Neural progenitor cell (in vitro differentiated cells): ENCODE measurements around the gene TMEM108. TPM values are rescaled to one million over a fixed set of nuclear protein-coding genes. Genes with fewer than 3 reads are reported as not detected.
A peak's percentile ranks its signal among the peaks of the same experiment; 100 is the strongest.

Source experiments
- DNase-seq: peaks from one replicate; pipeline ENCODE4 v3.0.0-alpha.2; 2016; ENCODE audit warnings: low spot score
- H2AFZ ChIP-seq: fragments of 200-600 bp; sonication (generic); replicated peaks from 2 replicates; pipeline ENCODE4 v1.6.1; 2016; ENCODE audit warnings: antibody characterized with exemption
- H3F3A ChIP-seq: fragments of 200-600 bp; sonication (generic); 2 replicates; pipeline ENCODE4 v1.6.1; 2016; ENCODE audit warnings: antibody characterized with exemption, low read depth
- H3K27ac ChIP-seq: fragments of 200-600 bp; sonication (generic); 2 replicates; pipeline ENCODE4 v1.5.1; 2016; ENCODE audit warnings: mild to moderate bottlenecking
- H3K27me3 ChIP-seq: fragments of 200-600 bp; sonication (generic); 2 replicates; pipeline ENCODE4 v1.6.1; 2016; ENCODE audit warnings: mild to moderate bottlenecking, moderate library complexity
- H3K36me3 ChIP-seq: fragments of 200-600 bp; sonication (generic); 2 replicates; pipeline ENCODE4 v1.5.1; 2016
- H3K4me1 ChIP-seq: fragments of 200-600 bp; sonication (generic); 2 replicates; pipeline ENCODE4 v1.6.1; 2016; ENCODE audit warnings: mixed run types
- H3K4me2 ChIP-seq: fragments of 200-600 bp; sonication (generic); 2 replicates; pipeline ENCODE4 v1.6.1; 2016
- H3K4me3 ChIP-seq: fragments of 200-600 bp; sonication (generic); 2 replicates; pipeline ENCODE4 v1.5.1; 2016
- H3K79me2 ChIP-seq: fragments of 200-600 bp; sonication (generic); 2 replicates; pipeline ENCODE4 v1.6.1; 2016; ENCODE audit warnings: low read depth
- H3K9ac ChIP-seq: fragments of 200-600 bp; sonication (generic); 2 replicates; pipeline ENCODE4 v1.6.1; 2016
- H3K9me3 ChIP-seq: fragments of 200-600 bp; sonication (generic); 2 replicates; pipeline ENCODE4 v1.5.1; 2016; ENCODE audit warnings: low read depth
- H4K20me1 ChIP-seq: fragments of 200-600 bp; sonication (generic); 2 replicates; pipeline ENCODE4 v1.6.1; 2016; ENCODE audit warnings: low read depth
- H3K27ac Mint-ChIP-seq: 3 replicates; pipeline ENCODE4 v1.8.0; 2021; ENCODE audit warnings: mixed read lengths
- H3K27me3 Mint-ChIP-seq: 2 replicates; pipeline ENCODE4 v1.8.0; 2022; ENCODE audit warnings: low read depth, mild to moderate bottlenecking, inconsistent platforms, moderate library complexity, mixed read lengths; ENCODE audit not compliant: insufficient read depth
- H3K36me3 Mint-ChIP-seq: 3 replicates; pipeline ENCODE4 v1.8.0; 2021; ENCODE audit warnings: mixed read lengths
- H3K4me1 Mint-ChIP-seq: 3 replicates; pipeline ENCODE4 v1.8.0; 2021; ENCODE audit warnings: mixed read lengths
- H3K4me3 Mint-ChIP-seq: 3 replicates; pipeline ENCODE4 v1.8.0; 2021; ENCODE audit warnings: mild to moderate bottlenecking, moderate library complexity, mixed read lengths
- H3K9me3 Mint-ChIP-seq: 3 replicates; pipeline ENCODE4 v1.8.0; 2020; ENCODE audit warnings: mixed read lengths
- CTCF ChIP-seq: fragments of 200-600 bp; sonication (generic); IDR thresholded peaks from 2 replicates; pipeline ENCODE4 v1.5.1; 2017; ENCODE audit warnings: antibody characterized with exemption, mild to moderate bottlenecking
- EZH2 ChIP-seq: fragments of 200-600 bp; sonication (generic); IDR thresholded peaks from 2 replicates; pipeline ENCODE4 v1.6.1; 2017; ENCODE audit warnings: antibody characterized with exemption, mild to moderate bottlenecking, moderate library complexity
- EZH2phosphoT487 ChIP-seq: fragments of 200-600 bp; sonication (generic); IDR thresholded peaks from 2 replicates; pipeline ENCODE4 v1.6.1; 2017; ENCODE audit warnings: antibody characterized with exemption
- total RNA-seq: library from RNA; depleted of rRNA; stranded (reverse); fragments of >200 nt; gene quantifications from 2 replicates; pipeline ENCODE4 v1.2.3, GENCODE V29; 2015; ENCODE audit warnings: low replicate concordance

Gene TMEM108
- total RNA-seq, 1 donor from 2014 or later: 4.8 TPM

- Histone ChIP-seq H3K4me2 (no peak overlapping the region), H2AFZ (no peak overlapping the region), H3K36me3 (no peaks in the 10 kb centered on the region), H3K27ac (no peak overlapping the region), H3K4me1 (peaks cover 23% of the 10 kb centered on the region), H4K20me1 (no peaks in the 10 kb centered on the region), H3F3A (peaks cover 25% of the 10 kb centered on the region), H3K9ac (no peak overlapping the region), H3K27me3 (no peaks in the 10 kb centered on the region), H3K9me3 (no peaks in the 10 kb centered on the region), H3K79me2 (no peaks in the 10 kb centered on the region), H3K4me3 (no peak overlapping the region)
- Mint-ChIP-seq H3K4me3 (no peak overlapping the region), H3K4me1 (peaks cover 29% of the 10 kb centered on the region), H3K9me3 (no peaks in the 10 kb centered on the region), H3K36me3 (peaks cover 2% of the 10 kb centered on the region), H3K27ac (no peak overlapping the region), H3K27me3 (peaks cover 4% of the 10 kb centered on the region)
- no peak for TF ChIP-seq EZH2
- peak; percentile 7 for TF ChIP-seq CTCF
- TF ChIP-seq EZH2phosphoT487: no peak
- no peak for DNase-seq
Observed at GRCh38 chr3:133376810-133377209, 338.6 kb downstream of the TMEM108 start.

- Histone ChIP-seq H3K9ac (no peak overlapping the region), H4K20me1 (no peaks in the 10 kb centered on the region), H3K4me2 (no peak overlapping the region), H3K27me3 (no peaks in the 10 kb centered on the region), H3K9me3 (no peaks in the 10 kb centered on the region), H3K4me3 (no peak overlapping the region), H3K27ac (no peak overlapping the region), H3F3A (peaks cover 25% of the 10 kb centered on the region), H3K79me2 (no peaks in the 10 kb centered on the region), H3K36me3 (no peaks in the 10 kb centered on the region), H2AFZ (no peak overlapping the region), H3K4me1 (peaks cover 23% of the 10 kb centered on the region)
- Mint-ChIP-seq H3K27ac (no peak overlapping the region), H3K27me3 (peaks cover 4% of the 10 kb centered on the region), H3K36me3 (peaks cover 5% of the 10 kb centered on the region), H3K4me3 (no peak overlapping the region), H3K4me1 (peaks cover 29% of the 10 kb centered on the region), H3K9me3 (no peaks in the 10 kb centered on the region)
- TF ChIP-seq EZH2 (no peak), EZH2phosphoT487 (no peak), CTCF (peak; percentile 49)
- peak; percentile 49 for DNase-seq
Observed at GRCh38 chr3:133377396-133377795, 339.2 kb downstream of the TMEM108 start.

GRCh38 chr3:133379926-133380325 is 341.7 kb downstream of the TMEM108 start:
- no peaks in the 10 kb centered on the region for H3K9me3 ChIP-seq
- H3K4me1 ChIP-seq: peaks cover 16% of the 10 kb centered on the region
- H3K79me2 ChIP-seq: no peaks in the 10 kb centered on the region
- TF ChIP-seq EZH2phosphoT487 (no peak), CTCF (no peak), EZH2 (no peak)
- no peak overlapping the region for H2AFZ ChIP-seq
- no peak overlapping the region for H3K4me3 Mint-ChIP-seq
- H3K4me3 ChIP-seq: no peak overlapping the region
- H3K36me3 Mint-ChIP-seq: peaks cover 5% of the 10 kb centered on the region
- no peaks in the 10 kb centered on the region for H3K9me3 Mint-ChIP-seq
- H3K27ac ChIP-seq: no peak overlapping the region
- H3K27me3 Mint-ChIP-seq: peaks cover 7% of the 10 kb centered on the region
- no peak overlapping the region for H3K27ac Mint-ChIP-seq
- H4K20me1 ChIP-seq: no peaks in the 10 kb centered on the region
- no peak for DNase-seq
- no peak overlapping the region for H3K9ac ChIP-seq
- H3K4me2 ChIP-seq: no peak overlapping the region
- peaks cover 20% of the 10 kb centered on the region for H3K4me1 Mint-ChIP-seq
- H3F3A ChIP-seq: peaks cover 14% of the 10 kb centered on the region
- H3K36me3 ChIP-seq: no peaks in the 10 kb centered on the region
- no peaks in the 10 kb centered on the region for H3K27me3 ChIP-seq
